ENCODE results near the gene ALDOA. TPM values are rescaled to one million over a fixed set of nuclear protein-coding genes. Genes with fewer than 3 reads are reported as not detected.
A peak's percentile ranks its signal among the peaks of the same experiment; 100 is the strongest.

ALDOA gene
- total and polyA plus RNA-seq, 9 of the 15 experiments (the other 6 are each of a cell fraction or from before 2014, with no cell fraction given) = 311 to 2,224 (median 1,293) TPM

GRCh38 chr16:30066761-30067583 lies 1.4 kb downstream of the ALDOA start (continued):
- TF ChIP-seq ZFP91 (CRISPR knock-in tag; IDR thresholded peaks at IDR 0.05) (peak; percentile 59; the same call in 1 of the 2 replicates), ZNF431 (CRISPR knock-in tag; IDR thresholded peaks at IDR 0.05) (no peak), SIN3A (IDR thresholded peaks at IDR 0.05; ENCODE audit: borderline replicate concordance in 2 of 2, control insufficient read depth in 1 of 2, low read depth in 2 of 2, low read length in 2 of 2) (peak in 1 of 2 experiments; percentile 44; a peak in 2 of 4 replicates), NFIX (CRISPR knock-in tag; IDR thresholded peaks at IDR 0.05; ENCODE audit: low read depth) (no peak), MCM7 (IDR thresholded peaks at IDR 0.05) (no peak), FIP1L1 (IDR thresholded peaks at IDR 0.05; ENCODE audit: low read depth, low read length, poor library complexity, severe bottlenecking) (no peak), ZMIZ1 (IDR thresholded peaks at IDR 0.05; ENCODE audit: low read depth in 2 of 2, low read length in 2 of 2) (no peak), SOX6 (IDR thresholded peaks at IDR 0.05) (no peak), ARID1B (IDR thresholded peaks at IDR 0.05) (no peak), NFXL1 (CRISPR knock-in tag; IDR thresholded peaks at IDR 0.05) (no peak), ZFX (CRISPR knock-in tag; IDR thresholded peaks at IDR 0.05) (peak; percentile 48)

Data from K562 (cell line).